CD4-positive, alpha-beta T cell treated with Interleukin-21 for 1 hour (primary cell): Measurements from ENCODE around the gene ZMYND11.
A peak's percentile ranks its signal among the peaks of the same experiment; 100 is the strongest.
"Not testable (repeated sequence)": the region's sequence is repeated elsewhere in the genome, so short reads cannot be mapped to it uniquely, and the experiment has no call there.

Source experiments
- DNase-seq: peaks from one replicate; pipeline ENCODE4 v3.0.0-alpha.2; 2020

Gene ZMYND11

DNA sequence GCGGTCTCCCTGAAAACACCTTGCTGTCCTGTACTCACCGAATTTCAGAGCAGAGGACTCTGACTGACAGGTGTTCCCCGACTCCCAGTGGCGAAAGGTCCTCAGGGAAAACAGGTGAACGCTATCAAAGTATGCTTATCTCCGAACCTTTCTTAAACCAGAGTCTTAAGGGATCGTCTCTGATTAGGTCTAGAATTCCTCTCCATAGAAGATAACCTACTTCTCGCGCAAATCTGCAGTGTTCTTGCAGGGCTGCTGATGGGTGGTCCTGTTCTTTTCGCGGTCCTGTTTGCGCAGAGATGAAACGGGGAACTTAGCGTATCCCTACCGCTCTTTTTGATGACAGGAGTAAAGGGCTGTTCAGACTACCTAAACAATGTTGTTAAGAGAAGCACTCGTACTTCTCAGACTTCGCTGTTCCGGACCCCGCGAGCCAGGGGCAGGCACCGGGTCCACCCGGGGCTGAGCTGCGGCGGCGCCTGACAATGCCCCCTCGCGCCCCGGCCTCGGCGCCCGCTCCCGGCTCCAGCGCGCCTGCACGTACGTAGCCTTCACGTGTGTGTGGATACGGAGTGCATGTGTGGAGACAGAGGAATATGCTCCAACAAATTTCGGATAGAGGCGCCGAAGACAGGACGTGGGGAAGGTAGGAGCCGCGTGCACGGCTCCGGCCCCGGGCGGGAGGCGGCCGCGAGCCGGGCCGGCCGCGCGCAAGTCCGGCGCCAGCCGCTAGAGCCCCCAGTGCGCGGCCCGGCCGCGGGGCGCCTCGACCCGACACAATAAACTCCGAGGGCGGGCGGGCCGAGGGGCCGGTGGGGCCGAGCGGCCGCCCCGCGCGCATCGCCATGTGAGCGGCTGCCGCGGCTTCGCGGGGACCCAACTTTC lies 766 bp upstream of the ZMYND11 start:
- peak; percentile 23 for DNase-seq

DNA sequence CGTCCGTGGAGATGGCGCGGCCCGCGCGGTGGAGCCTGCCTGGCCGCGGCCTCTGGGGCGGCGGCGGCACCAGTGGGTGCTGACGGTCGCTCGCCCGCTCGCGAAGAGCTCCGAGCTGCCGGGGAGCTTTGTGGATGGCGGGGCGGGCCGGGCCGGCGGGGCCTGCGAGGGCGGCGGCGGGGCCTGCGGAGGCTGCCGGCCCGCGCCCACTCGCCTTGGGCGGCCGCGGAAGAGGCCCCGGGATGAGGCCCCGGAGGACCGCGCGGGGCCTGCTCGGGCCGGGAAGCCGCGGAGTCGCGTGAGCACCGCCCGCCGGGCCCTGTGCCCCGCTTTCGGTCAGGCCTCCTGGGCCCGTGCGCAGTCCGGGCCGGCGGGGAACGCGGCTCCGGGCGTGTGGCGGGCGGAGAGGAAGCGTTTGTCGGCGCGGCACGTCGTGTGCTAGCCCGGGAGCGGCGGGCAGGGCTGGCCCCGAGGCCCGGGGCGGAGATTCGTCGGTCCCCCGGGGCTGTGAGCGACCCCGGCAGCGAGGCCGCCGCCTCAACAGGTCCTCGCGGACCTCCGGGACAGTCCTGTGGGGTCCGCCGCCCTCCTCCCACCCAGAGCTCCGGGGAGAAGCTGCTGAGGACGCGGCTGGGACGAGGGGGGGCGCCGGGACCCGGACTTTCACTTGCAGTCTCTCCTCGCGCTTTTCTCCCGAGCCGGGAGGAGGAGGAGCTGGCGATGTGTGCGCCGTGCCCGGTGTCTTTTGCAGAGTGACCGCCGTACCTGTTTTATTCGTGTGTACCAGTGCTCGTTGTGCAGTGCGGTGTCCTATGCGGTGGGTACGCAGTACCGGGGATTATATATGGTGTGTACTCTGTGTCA lies 578 bp downstream of the ZMYND11 start:
- DNase-seq: peak; percentile 65

DNA sequence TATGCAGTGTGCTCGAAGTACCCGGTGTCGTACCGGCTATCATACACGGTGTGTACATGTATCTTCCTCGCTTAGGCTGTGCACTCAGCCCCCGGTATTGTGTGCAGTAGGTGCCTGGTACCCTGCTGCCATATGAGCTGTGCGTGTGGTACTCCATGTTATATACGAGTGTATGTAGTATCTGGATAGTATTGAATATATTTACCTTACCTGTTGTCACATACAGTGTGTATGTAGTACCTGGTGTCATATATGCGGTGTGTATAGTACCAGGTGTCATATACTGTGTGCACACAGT lies 1.2 kb downstream of the ZMYND11 start:
- no peak for DNase-seq

DNA sequence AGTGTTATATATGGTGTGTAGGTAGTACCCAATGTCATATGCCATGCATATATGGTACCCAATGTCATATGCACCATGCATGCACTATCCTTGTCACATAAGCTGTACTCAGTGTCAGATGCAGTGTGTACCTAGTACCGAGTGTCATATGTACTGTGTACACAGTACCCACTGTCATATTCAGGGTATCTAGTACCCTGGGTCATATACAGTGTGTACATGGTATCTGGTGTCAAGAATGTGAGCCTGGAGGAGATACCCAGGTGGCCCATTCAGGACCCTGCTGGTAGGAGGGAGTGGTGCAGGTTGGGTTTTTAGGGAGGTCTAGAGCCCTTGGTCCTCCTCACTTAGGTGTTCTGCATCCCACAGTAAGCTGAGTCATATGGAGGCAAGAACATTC lies 1.8 kb downstream of the ZMYND11 start:
- peak; percentile 57 for DNase-seq

DNA sequence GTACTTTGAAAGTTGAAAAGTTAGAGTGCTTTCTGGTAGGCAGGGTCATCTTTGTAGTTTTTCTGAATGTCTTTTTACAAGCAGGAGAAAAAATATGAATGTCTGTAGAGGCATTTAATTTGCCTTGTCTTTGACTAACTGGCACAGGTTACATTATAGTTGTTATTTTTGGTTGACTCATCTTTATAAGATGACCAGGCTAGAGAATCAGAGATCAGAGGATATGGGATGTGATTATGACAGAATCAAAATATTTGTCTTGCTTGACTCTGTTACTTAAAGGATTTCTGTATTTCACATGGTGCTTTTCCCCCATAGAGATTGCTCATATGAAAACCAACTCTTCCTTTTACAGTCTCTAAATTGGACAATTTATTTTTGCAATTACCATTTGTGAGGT lies 2.4 kb downstream of the ZMYND11 start:
- no peak for DNase-seq

DNA sequence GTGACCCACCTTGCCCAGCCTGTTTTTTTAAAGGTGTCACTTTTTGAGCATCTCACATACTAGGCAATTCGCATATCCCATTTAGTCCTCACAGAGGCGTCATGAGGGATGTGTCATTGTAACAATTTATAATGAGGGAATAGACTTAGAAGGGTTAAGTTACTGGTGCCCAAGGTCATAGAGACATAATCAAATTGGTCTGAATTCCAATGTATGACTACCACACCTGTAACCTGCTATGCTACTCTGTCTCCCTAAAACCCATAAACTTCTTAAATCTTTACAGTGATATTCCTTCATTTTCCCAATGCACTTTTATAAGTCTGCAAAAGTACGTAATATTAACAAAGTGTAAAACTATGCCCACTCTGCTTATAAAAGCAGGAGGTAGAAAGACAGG lies 7.1 kb downstream of the ZMYND11 start:
- no peak for DNase-seq

DNA sequence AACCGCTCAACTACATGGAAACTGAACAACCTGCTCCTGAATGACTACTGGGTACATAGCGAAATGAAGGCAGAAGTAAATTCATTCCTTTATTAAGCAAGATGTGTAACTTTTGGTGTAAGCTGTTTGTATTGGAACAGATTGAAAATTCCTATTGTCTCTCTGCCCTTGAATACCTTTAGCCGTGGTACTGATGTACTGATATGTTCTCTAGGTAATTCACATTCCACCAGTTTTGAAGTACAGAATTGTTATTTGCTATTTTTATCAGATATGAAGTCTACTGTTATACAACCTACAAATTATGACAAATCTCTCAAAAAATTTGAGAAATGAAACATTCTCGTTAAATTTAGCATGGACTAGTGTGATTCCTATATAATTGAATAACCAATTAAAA lies 17.7 kb downstream of the ZMYND11 start:
- no peak for DNase-seq

DNA sequence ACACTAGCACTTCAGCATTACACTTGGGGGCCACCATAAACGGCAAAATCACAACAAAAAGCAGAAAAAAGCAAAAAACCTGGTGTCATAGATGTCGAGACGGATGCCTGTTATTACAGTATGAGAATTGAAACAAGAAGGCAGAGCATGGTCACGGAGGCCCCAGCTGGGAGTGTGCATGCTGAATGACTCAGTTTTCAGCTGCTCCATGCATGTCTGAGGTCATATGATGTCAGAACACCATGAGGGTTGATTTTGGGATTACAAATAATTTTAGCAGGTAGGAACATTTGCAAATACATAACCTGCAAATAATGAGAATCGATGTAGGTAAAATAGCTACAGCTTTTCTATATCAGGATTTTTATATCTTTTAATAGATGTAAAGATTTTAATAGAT lies 19.1 kb downstream of the ZMYND11 start:
- no peak for DNase-seq

DNA sequence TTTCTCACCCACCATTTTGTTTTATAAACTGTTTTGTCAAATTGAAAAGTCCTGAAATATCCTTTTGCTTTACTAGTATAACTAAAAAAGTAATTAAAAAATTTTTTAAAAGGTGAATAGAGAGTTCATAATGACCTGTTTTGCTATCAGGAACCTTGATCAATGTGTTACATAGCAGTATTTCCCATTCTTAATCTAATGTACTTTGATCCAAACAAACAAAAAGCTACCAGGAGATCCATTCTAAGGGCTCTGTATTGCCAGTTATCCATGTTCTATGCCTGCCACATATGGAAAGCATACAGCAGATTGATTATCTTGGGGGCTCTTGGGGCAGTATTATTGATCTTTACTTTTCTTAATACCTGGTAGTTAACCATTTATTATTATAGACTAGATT lies 32.1 kb downstream of the ZMYND11 start:
- DNase-seq: no peak

DNA sequence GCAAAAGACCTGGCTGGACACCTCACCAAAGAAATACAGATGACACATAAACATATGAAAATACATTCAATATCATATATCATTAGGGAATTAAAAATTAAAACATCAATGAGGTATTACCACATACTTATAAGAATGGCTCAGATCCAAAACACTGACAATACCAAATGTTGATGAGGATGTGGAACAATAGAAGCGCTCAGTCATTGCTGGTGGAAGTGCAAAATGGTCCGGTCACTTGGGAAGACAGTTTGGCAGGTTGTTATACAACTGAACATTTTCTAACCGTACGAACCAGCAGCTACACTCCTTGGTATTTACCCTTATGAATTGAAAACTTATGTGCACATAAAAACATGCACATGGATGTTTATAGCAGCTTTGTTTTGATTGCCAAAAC lies 38.5 kb downstream of the ZMYND11 start:
- no peak for DNase-seq

DNA sequence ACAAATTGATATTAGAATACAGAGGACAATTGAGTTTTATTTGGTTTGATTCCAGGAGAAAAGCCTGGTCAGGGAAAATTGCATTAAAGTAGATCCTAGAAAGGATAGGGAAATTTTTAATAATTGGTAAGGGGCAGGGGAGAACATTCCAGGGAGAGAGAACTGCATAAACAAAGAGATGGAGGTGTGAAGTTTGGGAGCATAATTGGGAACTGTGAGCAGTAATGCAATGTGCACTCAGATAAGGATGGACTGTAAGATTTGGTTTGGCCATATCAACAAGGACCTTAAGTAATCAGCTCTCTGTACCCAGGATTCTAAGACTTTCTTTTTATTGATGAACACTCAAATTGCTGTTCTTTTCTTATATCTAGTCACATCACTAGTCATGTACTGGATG lies 41.4 kb downstream of the ZMYND11 start:
- no peak for DNase-seq

DNA sequence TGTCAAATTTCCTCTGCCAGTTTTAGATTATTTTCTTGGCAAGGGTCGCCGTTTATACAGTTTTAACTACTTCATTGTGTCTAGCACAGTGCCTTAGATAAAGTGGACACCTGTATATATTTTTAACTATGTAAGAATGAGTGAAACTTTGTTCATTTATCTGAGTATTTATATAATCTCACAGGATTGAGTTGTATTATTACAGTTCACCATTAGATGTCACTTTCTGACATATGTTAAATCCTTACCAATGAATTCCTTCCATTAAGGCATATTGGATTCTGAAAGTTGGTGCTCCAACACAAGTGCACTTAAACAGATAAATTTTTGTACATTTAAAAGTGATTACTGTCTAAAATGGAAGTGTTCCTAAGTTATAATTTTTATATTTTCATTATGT lies 43.0 kb downstream of the ZMYND11 start:
- peak; percentile 22 for DNase-seq

DNA sequence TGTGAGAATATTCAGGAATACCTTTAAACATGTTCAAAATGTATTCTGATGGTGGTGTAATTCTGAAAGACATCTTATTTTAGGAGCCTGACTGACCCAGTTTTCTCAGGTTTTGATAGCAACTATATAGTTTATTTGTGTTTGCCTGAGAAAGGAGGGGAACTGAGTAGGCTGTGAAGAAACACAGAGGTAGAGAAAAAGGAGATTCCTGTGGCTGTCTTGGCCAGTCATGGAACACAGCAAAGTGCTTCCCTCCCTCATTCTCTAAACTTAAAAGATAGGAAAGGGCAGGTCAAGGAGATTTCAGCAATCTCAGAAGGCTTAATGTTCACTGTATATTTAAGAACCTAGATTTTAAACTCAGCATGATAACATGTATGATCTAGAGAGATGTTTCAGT lies 43.5 kb downstream of the ZMYND11 start:
- DNase-seq: no peak

DNA sequence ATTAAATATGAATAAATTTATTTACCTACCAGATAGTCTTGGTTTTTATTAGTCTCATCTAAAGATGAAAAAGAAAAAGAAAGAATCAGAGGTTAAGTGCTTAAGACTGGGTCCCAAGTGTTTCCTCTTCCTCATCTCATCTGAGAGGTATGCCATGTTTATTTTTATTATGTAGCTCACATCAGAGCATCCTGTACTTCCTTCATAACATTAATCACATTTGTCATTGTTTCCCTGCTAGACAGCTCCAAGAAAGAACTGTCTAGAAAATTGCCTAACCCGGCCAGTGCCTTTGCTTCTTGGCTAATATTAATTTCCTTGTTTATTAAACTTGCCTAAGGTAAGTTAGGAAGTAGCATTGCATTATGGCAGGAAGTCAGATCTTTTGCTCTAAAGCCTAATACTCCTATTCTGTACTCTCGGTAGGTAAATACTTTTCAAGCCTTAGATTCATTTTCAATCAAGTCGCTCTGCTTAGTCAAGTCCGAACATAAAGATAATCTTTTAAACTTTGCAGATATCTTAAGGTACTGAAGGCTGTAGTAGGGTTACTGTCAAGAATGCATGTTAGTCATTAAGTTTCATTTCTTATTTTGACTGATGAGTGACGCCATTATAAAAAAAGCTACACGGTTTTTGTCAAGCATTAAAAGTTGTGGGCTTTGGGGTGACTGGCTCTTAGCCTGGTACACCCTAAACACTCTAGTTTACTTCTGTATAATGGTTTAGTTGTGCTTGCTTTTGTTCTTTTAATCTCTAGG lies 47.4 kb downstream of the ZMYND11 start:
- DNase-seq: no peak

DNA sequence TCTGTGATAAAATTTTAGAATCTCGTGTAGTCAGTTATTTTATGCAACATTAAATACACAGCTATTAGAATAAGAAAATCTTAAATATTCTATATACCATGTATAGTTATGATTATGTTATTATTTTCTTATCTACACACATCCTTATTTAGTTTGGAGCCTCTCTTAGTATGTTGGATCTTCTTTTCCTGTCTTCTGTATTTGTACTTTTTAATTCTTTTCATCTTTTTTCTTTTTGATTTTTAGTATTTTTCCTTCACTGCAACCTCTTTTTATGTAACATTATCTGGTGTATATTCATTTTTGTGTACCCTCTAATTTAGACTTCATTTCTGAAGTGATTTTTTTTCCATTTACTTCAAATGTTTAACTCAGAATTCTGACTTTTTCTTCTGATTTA lies 48.9 kb downstream of the ZMYND11 start:
- DNase-seq: no peak

DNA sequence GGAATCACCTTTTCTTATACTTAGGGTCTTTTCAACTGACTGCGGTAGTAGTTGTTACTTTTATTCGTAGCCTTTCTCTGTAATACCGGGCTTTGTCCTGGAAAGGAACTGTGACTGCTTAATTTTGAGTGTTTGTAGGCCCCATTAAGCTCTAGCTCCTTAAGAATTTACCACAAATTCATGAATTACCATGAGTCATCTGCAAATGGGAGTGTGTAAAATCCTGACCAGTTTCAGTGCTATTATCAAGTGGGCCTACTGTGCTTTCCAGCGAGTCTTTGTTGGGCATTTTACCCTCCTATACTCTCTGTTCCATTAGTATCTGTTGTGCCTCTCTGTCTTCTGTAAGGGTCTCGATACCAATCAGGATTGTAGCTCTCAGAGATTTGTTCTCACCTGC lies 49.7 kb downstream of the ZMYND11 start:
- DNase-seq: no peak

DNA sequence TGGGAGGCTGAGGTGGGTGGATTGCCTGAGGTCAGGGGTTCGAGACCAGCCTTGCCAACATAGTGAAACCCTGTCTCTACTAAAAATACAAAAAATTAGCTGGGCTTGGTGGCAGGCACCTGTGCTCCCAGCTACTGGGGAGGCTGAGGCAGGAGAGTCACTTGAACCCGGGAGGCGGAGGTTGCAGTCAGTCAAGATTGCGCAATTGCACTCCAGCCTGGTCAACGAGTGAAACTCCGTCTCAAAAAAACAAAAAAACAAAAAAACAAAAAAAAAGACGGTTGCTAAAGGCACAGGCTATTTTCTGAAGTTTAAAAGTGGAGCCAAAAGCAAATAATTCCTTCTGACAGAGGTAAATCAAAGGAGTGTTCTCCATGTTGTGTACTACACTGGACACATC lies 50.3 kb downstream of the ZMYND11 start:
- DNase-seq: not testable (repeated sequence)

DNA sequence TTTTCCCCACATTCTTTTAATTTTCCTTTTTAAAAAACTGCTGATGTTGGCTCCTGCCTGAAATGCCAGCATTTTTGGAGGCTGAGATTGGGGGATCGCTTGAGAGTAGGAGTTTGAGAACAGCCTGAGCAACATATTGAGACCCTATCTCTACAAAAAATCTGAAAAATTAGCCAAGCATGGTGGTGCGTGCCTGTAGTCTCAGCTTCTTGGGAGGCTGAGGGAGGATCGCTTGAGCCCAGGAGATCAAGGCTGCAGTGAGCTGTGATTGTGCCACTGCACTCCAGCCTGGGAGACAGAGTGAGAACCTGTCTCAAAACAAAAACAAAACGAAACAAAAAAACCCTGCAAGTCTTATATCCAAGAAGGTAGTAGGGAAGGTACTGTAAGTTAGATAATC lies 51.7 kb downstream of the ZMYND11 start:
- no peak for DNase-seq

DNA sequence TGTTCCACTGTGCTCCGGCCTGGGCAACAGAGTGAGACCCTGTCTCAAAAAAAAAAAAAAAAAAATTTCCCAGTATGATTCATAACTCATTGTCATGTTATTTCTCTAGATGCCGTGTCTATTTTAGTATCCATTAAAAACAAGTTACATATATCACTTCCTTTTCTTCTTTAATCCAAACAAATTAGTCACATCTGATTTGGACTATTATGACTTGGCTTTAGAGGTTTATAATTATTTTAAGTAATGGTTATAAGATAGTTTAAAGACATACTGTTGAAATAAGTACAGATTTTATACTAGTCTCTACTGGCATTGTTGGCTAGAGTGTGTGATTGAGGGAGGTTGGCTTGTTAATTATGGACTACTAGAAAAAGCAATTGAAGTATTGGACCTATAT lies 53.3 kb downstream of the ZMYND11 start:
- DNase-seq: no peak

DNA sequence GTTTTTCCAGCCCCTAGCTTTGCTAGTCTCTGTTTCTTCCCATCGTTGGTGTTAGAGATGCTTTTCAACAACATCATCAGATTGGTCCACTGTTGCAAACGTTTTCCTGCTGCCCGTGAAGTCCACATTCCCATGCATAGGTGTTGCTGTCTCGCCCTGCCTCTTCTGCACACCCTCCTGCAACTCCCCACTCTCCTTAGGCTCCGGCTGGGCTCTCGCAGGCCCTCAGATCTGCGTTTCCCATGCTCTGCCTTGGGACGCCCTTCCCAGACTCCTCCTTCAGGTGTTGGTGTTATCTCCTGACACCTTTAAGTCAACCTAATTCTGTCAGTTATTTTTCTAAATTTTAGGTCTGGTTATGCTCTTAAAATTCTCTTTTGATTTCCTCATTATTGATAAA lies 55.0 kb downstream of the ZMYND11 start:
- no peak for DNase-seq

DNA sequence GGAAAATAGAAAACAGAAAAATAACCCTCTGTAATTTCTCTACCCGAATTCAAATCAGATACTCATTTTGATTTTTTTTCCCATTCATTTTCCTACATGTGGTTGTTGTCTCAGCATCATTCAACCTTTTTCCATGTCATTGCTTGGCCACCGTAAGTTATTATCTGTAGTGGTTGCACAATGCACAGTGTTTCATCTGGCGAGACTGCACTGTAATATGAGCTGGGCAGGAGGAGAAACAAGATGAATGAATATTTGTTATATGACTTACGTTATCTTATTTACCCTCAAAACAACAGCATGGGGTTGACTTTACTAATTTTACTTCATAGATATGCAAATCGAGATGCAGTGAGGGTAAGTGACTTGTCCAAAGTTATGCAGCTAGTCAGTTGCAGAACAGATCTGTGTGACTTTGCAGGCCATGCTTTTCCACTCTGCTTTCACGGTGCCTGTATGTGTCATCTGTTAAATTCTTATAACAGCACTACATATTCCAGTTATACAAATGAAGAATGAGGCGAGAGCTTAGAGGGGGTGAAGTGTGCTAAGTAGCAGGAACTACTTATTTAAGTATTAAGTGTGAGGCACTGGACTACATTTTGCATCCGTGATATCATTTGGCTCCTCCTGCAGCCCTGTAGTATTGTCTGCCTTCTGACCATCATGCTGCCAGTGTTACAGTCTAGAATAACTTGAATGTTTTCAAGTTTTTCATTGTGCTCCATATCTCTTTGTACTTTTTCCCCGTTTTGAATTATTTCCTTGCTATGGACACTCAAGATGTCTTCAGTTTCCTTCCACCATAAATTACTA lies 56.7 kb downstream of the ZMYND11 start:
- DNase-seq: no peak

DNA sequence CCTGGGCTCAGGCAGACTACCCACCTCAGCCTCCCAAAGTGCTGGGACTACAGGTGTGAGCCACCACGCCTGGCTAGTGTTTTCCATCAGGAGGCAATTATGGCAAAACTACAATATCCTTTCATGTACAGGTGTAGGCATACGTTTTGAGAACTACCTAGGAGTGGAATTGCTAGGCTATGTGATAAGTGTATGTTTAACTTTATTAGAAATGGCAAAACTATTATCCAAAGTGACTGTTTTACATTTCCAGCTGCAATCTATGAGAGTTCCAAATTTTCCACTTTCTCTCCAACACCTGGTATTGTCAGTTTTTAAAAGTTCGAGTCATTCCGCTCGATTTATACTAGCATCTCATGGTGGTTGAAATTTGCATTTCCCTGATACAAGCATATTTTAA lies 59.0 kb downstream of the ZMYND11 start:
- DNase-seq: no peak

DNA sequence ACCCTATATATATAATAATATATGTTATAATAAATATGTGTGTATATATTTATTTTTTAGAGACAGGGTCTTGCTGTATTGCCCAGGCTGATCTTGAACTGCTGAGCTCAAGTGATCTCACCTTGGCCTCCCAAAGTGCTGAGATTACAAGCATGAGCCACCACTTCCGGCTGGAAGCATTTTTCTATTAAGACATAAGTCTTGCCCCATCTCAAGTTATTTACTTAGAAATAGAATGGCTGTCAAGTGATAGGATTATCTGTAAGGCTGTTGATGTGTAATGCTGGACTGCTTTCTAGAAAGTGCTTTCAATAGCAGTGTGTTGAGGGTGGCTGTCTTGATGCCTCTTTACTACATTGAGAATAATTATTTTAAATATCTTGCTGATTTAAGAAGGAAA lies 65.2 kb downstream of the ZMYND11 start:
- DNase-seq: no peak
